HG02885 (cell line): ENCODE results near the gene VAT1L.
A peak's percentile ranks its signal among the peaks of the same experiment; 100 is the strongest.

Experiments used
- ATAC-seq: cut with Tn5 transposase; IDR thresholded peaks from one replicate; pipeline ENCODE4 v1.9.1; 2021; ENCODE audit warnings: mild to moderate bottlenecking; ENCODE audit not compliant: unreplicated experiment, poor library complexity

The VAT1L gene

DNA sequence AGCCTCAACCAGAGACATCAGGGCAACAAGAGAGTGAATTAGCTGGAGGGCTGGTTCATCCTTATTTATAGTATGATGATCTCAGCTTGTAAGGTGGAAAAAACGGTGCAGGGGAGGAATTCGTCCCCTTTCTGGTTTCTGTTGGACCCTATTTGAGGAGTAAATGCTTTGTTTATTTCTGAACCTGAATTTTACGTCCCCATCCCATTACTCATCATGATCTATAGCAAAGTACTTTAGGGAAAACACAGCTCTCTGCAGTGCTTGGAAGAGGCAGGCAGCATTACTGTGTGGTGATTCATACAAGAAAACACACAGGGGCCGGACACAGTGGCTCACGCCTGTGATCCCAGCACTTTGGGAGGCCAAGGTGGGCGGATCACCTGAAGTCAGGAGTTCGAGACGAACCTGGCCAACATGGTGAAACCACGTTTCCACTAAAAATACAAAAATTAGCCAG, 8.0 kb upstream of the VAT1L start:
- ATAC-seq, result no peak

GRCh38 chr16:77781091-77781490, 7.3 kb upstream of the VAT1L start:
- no peak for ATAC-seq

DNA sequence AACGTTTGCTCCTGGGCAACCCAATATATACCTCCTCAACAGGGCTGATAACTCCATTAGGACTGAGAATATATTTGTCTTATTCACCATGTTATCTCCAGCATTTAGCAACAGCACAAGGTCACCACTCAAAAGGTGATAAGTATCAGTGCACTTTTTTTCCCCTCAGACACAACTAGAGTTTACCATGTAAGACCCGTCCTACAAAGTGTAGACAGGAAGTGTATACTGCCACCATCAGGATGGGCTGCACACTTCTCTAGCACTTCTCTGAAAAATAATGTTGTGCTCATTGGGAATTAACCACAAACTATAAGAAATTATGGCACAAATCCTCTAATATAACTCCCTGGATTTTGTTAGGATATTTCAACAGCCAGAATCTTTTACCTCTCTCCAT, 5.7 kb upstream of the VAT1L start:
- peak; percentile 52 for ATAC-seq

DNA sequence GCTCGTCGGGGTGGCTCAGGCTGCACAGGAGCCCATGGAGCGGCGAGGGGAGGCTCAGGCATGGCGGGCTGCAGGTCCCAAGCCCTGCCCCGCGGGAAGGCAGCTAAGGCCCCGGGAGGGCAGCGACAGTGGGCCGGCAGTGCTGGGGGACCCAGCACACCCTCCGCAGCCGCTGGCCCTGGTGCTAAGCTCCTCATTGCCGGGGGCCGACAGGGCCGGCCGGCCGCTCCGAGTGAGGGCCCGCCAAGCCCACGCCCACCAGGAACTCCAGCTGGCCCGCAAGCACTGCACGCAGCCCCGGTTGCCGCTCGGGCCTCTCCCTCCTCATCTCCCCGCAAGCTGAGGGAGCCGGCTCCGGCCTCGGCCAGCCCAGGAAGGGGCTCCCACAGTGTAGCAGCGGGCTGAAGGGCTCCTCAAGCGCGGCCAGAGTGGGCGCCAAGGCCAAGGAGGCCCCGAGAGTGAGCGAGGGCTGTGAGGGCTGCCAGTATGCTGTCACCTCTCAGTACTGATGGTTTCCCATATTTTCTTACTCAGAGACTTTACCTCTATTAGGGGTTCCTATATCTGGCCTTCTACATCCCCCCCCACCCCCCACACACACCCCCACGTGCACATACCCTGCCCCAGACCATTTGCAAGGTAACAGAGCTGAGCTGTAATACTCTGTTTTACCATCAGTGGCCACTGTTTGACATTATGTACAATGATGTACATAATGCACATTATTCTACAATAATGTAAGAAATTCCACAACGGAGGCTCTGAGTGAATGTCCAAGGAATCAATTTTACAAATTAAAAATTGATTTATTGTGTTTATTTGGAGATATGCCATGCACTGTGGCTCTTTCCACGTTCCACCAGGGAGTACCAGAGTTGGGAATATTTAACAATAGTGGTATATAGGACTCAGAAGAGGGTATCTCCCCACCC, 3.7 kb upstream of the VAT1L start:
- ATAC-seq, result no peak

GRCh38 chr16:77785373-77785764, 3.0 kb upstream of the VAT1L start:
- ATAC-seq, result no peak

DNA sequence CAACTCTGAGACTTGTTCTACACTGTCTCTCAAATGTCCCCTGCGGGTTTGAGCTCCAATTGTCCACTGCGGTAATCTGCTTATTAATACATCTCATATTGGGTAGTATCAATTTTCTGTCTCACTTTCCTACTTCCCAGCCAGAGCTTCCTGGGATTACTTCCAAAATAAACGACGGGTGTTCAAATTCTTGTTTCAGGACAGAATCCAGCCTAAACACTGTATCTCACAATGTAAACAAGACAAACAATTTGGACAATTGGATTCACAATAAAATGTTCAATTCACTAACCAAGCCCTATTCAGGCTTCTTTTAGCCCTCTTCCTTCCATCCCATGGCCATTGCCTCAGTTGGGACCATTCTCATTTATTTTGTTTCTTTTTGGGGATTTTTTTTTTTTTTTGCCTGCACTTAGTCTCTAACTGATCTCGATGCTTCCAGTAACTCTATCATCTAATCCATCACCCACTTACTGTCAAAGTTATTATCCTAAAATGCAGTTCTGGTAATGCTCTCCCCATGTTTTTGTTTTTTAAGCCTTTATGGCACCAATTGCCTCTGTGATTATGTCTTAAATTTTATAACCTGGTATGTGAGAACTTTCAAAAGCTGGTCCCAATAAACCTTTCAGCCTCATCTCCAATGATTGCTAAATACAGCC, 2.0 kb upstream of the VAT1L start:
- ATAC-seq, result no peak

DNA sequence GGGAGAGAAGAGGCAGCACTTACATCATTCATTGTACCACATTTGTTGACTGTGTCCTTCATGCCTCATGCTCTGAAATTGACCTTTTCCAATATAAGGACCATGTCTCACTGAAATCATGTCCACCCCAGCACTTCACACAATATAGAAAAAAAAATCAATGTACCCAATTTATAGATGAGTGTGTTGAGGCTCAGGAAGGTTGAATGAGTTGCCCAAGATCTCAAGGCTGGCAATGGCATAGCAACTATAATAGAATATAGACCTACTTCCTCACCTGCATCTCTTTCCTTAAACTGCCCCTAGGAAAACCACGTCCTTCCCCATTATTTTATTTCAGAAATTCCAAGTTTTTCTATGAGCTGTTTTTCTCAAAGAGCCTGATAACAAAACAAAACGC, 912 bp upstream of the VAT1L start:
- no peak for ATAC-seq

DNA sequence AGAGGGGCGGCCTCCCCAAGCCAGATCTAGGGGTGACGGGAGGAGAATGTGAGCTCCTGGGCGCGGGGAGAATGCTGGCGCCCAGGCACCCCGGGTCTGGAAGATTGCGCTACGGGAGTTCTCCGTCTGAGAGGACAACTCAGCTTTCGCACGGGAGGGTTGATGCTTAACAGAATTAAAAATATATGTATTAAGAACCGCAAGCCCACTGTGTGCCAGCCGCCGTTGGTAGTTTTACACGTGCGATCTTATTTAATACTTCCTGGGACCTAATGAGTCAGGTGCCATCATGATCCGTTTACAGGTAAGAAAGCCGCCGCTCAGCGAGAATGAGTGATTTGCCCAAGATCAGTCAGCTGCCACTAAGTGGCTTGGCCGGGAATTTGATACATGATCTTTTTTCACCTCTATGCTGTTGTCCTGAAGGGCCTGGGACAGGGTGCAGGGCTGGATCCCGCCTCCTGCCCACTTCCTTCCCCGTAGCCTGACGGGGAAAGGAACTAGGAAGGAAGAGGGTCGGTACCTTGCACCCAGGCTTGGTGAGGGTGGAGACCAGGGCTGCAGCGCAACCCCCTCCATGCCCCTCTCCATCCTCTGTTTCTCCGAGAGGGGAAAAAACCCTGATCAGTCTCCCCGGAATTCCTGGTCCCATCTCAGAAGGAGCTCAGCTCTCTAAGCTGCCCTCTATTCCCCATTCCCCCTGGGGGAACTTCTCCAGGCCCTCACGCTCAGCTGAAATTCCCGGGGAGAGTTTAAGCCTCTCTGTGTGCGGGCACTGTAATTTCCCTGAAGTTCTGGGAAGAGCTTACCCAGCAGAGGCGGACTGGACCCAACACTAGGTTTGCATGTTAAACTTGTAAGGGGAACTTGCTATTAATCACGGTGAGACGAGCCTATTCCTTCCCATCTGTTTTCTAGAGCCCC, 983 bp downstream of the VAT1L start:
- no peak for ATAC-seq

GRCh38 chr16:77790009-77790372, 1.6 kb downstream of the VAT1L start:
- ATAC-seq, result no peak

- no peak for ATAC-seq
Observed at GRCh38 chr16:77790912-77791311, 2.5 kb downstream of the VAT1L start.

DNA sequence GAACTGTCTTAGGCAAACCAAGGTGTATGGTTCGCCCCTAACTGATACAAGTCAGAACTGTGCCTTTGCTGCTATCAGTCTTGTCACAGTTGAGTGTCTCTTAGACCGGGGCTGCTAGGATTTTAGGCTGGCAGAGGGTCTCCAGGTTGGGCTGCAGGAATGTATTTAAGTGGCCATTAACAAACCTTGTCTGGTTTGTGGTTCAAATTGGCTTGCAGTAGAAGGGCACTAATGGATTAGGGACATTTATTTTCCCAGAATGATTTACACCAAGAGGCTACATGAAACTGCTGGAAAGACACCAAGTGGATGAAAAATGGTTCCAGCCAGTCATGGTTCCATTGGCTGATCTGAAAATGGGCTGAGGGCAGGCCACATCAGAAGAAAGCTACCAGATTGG, 5.1 kb downstream of the VAT1L start:
- no peak for ATAC-seq

DNA sequence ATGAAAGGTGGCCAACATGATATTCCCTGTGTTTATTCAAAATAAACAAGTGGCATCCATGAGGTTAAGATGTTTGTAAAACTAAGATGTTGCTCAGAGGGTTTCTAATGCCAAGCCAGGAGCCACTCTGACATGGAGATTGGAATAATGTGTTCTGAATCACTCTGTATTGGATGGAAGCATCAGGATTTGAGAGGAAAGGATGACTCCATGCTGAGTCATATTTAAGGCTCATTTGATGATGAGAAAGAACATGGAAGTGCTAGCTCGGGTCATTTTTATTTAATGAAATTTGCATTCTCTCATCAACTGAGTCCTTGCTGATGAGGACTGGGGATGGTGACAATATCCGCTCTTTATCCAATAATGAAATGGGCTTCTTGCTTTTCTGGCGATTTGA, 6.2 kb downstream of the VAT1L start:
- no peak for ATAC-seq

DNA sequence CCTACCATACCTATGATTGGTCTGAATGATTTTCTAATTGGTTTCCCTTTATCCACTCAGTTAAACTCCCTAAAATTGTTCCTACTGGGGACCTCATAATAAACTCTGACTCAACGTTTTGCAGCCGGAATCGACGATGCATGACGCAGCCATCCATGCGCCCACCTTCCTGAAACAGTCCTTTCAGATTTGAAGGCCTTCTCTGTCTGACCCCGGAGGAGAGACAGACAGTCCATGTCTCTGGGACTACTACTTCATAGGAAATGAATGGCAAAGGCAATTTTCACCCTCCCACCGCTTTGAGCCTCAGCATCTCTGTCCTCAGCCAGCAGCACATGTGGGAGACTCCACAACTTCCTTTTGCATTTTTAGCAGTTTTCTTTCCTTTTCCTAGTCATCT, 13.5 kb downstream of the VAT1L start:
- ATAC-seq, result no peak

GRCh38 chr16:77805398-77805797, 17.0 kb downstream of the VAT1L start:
- ATAC-seq, result no peak

GRCh38 chr16:77807021-77807420, 18.7 kb downstream of the VAT1L start:
- ATAC-seq, result no peak

DNA sequence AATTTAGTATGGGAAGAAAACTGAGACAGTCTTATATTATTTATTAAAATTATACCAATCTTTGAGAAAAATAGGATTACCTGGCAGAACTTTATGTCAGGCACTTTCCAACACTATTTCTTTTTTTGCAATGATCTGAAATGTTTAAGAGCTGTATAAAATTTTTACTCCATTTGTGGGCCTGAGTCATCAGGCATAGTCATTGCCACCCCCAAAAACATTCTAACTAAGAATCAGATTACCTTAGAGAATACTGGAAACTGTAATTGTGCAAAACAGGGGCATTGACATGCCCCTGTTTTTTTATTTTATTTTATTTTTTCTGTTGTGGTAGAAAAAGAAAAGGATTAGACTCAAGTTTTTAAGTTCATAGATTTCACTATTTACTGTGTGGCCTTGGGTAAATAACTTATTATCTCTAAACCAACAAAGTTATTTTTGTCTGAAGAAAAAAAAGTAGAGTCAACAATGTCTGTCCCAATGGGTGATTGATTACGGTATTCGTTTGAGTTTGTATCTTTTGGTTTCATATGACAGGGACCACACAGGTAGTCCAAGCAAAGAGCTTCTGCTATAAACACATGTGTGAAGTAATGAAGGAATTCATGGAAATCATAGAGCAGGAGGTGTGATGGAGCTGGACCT, 24.6 kb downstream of the VAT1L start:
- ATAC-seq, result no peak

DNA sequence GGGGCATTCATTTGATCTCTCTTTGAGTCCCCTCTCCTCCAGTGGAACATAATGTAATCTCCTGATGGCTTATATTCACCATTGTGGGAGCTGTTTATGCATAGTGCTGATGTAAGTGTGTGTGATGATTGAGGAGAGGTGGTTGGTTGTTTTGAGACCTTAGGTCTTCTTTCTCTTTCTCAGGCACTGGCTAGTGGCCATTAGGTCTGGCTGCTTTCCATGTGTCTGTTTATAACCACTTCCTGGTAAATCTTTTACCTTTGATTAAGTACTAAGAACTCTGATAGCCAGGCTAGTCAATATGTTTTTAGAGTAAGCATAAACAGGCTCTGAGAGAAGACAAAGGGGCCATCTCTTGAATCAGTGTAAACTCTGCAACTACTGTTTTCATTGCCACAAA, 27.9 kb downstream of the VAT1L start:
- no peak for ATAC-seq

DNA sequence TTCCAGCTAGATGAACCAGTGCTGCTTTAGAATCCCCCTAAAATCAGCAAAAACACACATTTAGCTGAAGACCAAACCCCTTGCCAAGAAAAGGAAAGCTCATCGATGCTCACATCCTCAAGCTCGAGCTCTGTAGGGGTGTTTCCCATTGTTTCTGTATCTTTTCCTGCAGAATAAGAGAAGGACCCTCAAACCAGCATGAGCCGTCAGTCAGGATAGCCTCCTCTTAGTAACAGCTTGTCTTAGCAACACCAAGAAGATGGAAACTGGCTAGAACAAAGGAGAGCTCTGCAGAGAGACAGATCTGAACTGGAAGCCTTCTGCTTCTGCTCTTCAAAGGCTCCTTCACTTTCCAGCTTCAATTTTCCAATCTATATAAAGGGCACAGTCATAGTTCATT, 32.0 kb downstream of the VAT1L start:
- ATAC-seq, result no peak

DNA sequence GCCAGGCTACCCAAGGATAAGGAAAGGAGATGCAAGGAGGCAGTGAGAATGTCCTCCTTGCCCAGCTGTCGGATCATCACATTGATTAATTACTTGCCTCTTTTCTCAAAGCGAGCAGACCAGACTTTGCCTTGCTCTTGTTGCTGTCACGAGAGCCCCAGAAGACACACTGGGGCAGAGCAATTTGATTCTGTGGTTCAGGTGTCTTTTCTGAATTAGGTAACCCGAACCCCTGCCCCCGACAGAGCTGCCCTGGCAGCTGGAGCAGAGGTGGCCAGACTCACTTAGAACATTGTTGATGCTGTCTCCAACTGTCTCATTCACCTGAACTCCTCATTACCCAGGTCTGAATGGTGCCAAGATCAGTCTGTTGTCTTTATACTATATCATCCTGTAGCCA, 34.3 kb downstream of the VAT1L start:
- ATAC-seq, result no peak

DNA sequence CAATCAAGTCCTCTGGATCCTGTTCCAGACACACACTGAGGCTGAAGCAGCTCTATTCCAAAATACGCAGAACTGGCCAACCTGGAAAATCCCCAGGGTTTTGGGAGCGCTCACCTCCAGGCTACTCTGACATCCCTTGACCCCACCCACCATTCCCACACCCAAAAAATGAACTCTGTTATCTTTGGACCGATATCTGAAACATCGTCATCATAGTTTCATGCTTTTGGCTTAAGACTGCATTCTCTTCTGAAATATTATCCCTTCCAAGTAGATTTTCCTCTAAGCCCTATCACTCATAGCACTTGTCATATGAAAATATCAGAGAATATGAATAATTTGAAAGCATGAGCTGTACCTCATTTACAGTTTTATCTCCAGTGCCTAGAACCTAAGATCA, 34.7 kb downstream of the VAT1L start:
- no peak for ATAC-seq
